ENCODE data around the gene IL17RE. TPM values are rescaled to one million over a fixed set of nuclear protein-coding genes. Genes with fewer than 3 reads are reported as not detected.

Gene IL17RE
- total and polyA plus RNA-seq, 2 of the 13 experiments (the other 11 are each of a cell fraction or from before 2014, with no cell fraction given) = 14.5 to 24.1 TPM

- TF ChIP-seq ZNF280D (CRISPR knock-in tag; IDR thresholded peaks at IDR 0.05) = no peak
- TF ChIP-seq ZNF546 (CRISPR knock-in tag; conservative IDR thresholded peaks at IDR 0.05) = no peak
- TF ChIP-seq ZNF441 (CRISPR knock-in tag; IDR thresholded peaks at IDR 0.05; ENCODE audit: borderline replicate concordance) = no peak
- TF ChIP-seq KLF11 (CRISPR knock-in tag; IDR thresholded peaks at IDR 0.05) = no peak
- TF ChIP-seq HMG20B (CRISPR knock-in tag; conservative IDR thresholded peaks at IDR 0.05) = no peak
- no peak for TF ChIP-seq FIP1L1 (IDR thresholded peaks at IDR 0.05; ENCODE audit: borderline replicate concordance, insufficient read depth, low read depth, low read length)
- no peak for TF ChIP-seq ZNF775 (CRISPR knock-in tag; IDR thresholded peaks at IDR 0.05; ENCODE audit: borderline replicate concordance)
- no peak for TF ChIP-seq WIZ (CRISPR knock-in tag; IDR thresholded peaks at IDR 0.05)
- no peak for TF ChIP-seq ZNF556 (CRISPR knock-in tag; IDR thresholded peaks at IDR 0.05; ENCODE audit: borderline replicate concordance)
- no peak for TF ChIP-seq KLF12 (CRISPR knock-in tag; IDR thresholded peaks at IDR 0.05; ENCODE audit: borderline replicate concordance)
- TF ChIP-seq ZBTB7A (CRISPR knock-in tag; IDR thresholded peaks at IDR 0.05) = no peak
- TF ChIP-seq ZFP36L2 (CRISPR knock-in tag; IDR thresholded peaks at IDR 0.05) = no peak
- TF ChIP-seq ZNF343 (CRISPR knock-in tag; IDR thresholded peaks at IDR 0.05) = no peak
- TF ChIP-seq REPIN1 (CRISPR knock-in tag; IDR thresholded peaks at IDR 0.05; ENCODE audit: borderline replicate concordance, low read depth) = no peak
- no peak for TF ChIP-seq HDAC2 (CRISPR knock-in tag; IDR thresholded peaks at IDR 0.05)
- peak; percentile 73 for TF ChIP-seq PATZ1 (CRISPR knock-in tag; IDR thresholded peaks at IDR 0.05)
- TF ChIP-seq ZFP37 (CRISPR knock-in tag; IDR thresholded peaks at IDR 0.05; ENCODE audit: borderline replicate concordance) = no peak
- no peak for TF ChIP-seq ZSCAN29 (CRISPR knock-in tag; conservative IDR thresholded peaks at IDR 0.05)
- TF ChIP-seq MED13 (CRISPR knock-in tag; IDR thresholded peaks at IDR 0.05) = no peak
- TF ChIP-seq ARNT (IDR thresholded peaks at IDR 0.05) = no peak
- TF ChIP-seq CTCF (CRISPR knock-in tag; IDR thresholded peaks at IDR 0.05) = no peak
- TF ChIP-seq SMAD1 (CRISPR knock-in tag; IDR thresholded peaks at IDR 0.05; ENCODE audit: borderline replicate concordance, low read depth) = no peak
- no peak for TF ChIP-seq NR3C1 (CRISPR knock-in tag; IDR thresholded peaks at IDR 0.05)
- TF ChIP-seq SOX5 (CRISPR knock-in tag; IDR thresholded peaks at IDR 0.05; ENCODE audit: borderline replicate concordance) = no peak
- TF ChIP-seq HNF4A (CRISPR knock-in tag; IDR thresholded peaks at IDR 0.05) = no peak
- peak; percentile 33; the same call in 1 of the 2 replicates for TF ChIP-seq ZFAT (CRISPR knock-in tag; conservative IDR thresholded peaks at IDR 0.05)
Measured at GRCh38 chr3:9914559-9915253, 12.1 kb downstream of the IL17RE start (continued).

Measured in HepG2 (cell line).